Neural progenitor cell (in vitro differentiated cells): ENCODE measurements around the gene TTC8.

Source experiments
- EZH2phosphoT487 ChIP-seq: fragments of 200-600 bp; sonication (generic); IDR thresholded peaks from 2 replicates; pipeline ENCODE4 v1.6.1; 2017; ENCODE audit warnings: antibody characterized with exemption
- TF ChIP-seq, protein P1 (sequence below): fragments of 200-600 bp; sonication (generic); IDR thresholded peaks from 2 replicates; pipeline ENCODE4 v1.5.1; 2017; ENCODE audit warnings: antibody characterized with exemption, mild to moderate bottlenecking

DNA sequence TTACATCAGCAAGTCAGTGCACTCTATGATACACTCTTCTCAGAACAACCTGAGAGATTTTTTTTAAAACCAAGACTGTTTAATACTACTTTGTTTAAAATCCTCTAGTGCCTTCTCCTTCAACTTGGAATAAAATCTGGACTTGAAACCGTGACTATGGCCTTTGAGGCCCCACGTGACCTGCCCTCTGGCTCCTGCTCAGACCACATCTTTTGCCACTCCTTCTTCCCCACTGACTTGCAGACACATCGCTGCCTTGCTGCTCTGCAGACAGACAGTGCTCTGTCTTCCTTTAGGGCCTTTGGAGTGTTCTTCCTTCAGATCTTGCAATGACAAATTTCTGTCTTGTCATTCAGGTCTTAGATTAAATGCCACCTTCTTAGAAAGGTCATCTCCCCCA lies 48.5 kb downstream of the TTC8 start:
- TF ChIP-seq, protein P1, sequence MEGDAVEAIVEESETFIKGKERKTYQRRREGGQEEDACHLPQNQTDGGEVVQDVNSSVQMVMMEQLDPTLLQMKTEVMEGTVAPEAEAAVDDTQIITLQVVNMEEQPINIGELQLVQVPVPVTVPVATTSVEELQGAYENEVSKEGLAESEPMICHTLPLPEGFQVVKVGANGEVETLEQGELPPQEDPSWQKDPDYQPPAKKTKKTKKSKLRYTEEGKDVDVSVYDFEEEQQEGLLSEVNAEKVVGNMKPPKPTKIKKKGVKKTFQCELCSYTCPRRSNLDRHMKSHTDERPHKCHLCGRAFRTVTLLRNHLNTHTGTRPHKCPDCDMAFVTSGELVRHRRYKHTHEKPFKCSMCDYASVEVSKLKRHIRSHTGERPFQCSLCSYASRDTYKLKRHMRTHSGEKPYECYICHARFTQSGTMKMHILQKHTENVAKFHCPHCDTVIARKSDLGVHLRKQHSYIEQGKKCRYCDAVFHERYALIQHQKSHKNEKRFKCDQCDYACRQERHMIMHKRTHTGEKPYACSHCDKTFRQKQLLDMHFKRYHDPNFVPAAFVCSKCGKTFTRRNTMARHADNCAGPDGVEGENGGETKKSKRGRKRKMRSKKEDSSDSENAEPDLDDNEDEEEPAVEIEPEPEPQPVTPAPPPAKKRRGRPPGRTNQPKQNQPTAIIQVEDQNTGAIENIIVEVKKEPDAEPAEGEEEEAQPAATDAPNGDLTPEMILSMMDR, result no peak
- TF ChIP-seq EZH2phosphoT487, result no peak
